ENCODE data around the gene SLC39A1. TPM values are rescaled to one million over a fixed set of nuclear protein-coding genes. Genes with fewer than 3 reads are reported as not detected.
"Not testable (repeated sequence)": the region's sequence is repeated elsewhere in the genome, so short reads cannot be mapped to it uniquely, and the experiment has no call there.

SLC39A1 gene
- total RNA-seq (2014; rRNA removed; shearing (Covaris generic)) (44.2 and 45.5 TPM in 2 replicates), total RNA-seq (2022) (32.7 and 41.6 TPM in 2 replicates), Bru-seq, nascent RNA (percentile 60 among the genes with signal in this experiment), BruChase-seq, experiment 1, labeled RNA remaining after a 6-hour chase (percentile 60 among the genes with signal in this experiment), BruChase-seq, experiment 2, labeled RNA remaining after a 2-hour chase (percentile 61 among the genes with signal in this experiment)
- long read RNA-seq, transcript SLC39A1-202 (4 exons, 2,084 nt), result major isoform, 19 of 30 reads
- long read RNA-seq, partial matches to known transcripts, result 0 of 30 reads
- long read RNA-seq, other reads (novel, unspliced or antisense), result 7 of 30 reads

GRCh38 chr1:153963030-153963849 lies at the start of gene SLC39A1:
Gene SLC39A1 (minus strand): TSS chr1:153963537. CDS start chr1:153962715, 822 bp downstream.
- TF ChIP-seq CTCF (conservative IDR thresholded peaks at IDR 0.05; ENCODE audit: low read length) (no peak), EZH2phosphoT487 (IDR thresholded peaks at IDR 0.05; ENCODE audit: borderline replicate concordance, low read depth, low read length) (no peak)
- intact Hi-C loops (cut with micrococcal nuclease; ENCODE audit: unreplicated experiment), result loop anchor here (1.0 kb wide), 1 partner anchor 40 kb away; no protein-coding TSS in a partner anchor
- Histone ChIP-seq H3K4me3 (ENCODE audit: low read depth, low read length, poor library complexity, severe bottlenecking) (peak within 1 kb of the TSS; percentile 85), H3K4me1 (ENCODE audit: insufficient read depth, low read length, poor library complexity, severe bottlenecking) (peaks cover 47% of the 10 kb centered on the region), H3K36me3 (ENCODE audit: insufficient read depth, low read length) (peaks cover 20% of the 10 kb centered on the region), H2AFZ (ENCODE audit: low read length) (peak within 1 kb of the TSS; percentile 34), H4K20me1 (ENCODE audit: insufficient read depth, low read length) (no peaks in the 10 kb centered on the region), H3K9me3 (ENCODE audit: low read length) (no peaks in the 10 kb centered on the region), H3K9me2 (ENCODE audit: insufficient read depth, low read length) (no peaks in the 10 kb centered on the region), H3K79me2 (ENCODE audit: insufficient read depth, low read depth, low read length) (peaks cover 39% of the 10 kb centered on the region), H3K4me2 (ENCODE audit: low read length) (peak within 1 kb of the TSS; percentile 99), H3K27ac (ENCODE audit: low read depth, low read length, poor library complexity, severe bottlenecking) (peak within 1 kb of the TSS; percentile 63)
- CTCF ChIA-PET (ENCODE audit: unreplicated experiment), result interaction anchor here (0.6 to 0.9 kb wide), 3 partner anchors 12 to 19 kb away, joined by 3 to 4 read pairs (median 4); partner anchors contain the start of gene JTB
- POLR2A ChIA-PET, result interaction anchor here (1.1 to 2.6 kb wide), 8 partner anchors 12 to 42 kb away, joined by 3 to 24 read pairs (median 5); partner anchors contain the start of genes GATAD2B, JTB, RAB13 and RPS27
- DNase-seq (ENCODE audit: low spot score), result peak; percentile 94
- BruUV-seq (replicated peaks), result no TSS peak

- H3K4me1 ChIP-seq (ENCODE audit: insufficient read depth, low read length, poor library complexity, severe bottlenecking); DNase-seq (ENCODE audit: low spot score); CTCF ChIA-PET (ENCODE audit: unreplicated experiment); H2AFZ ChIP-seq (ENCODE audit: low read length); H3K4me2 ChIP-seq (ENCODE audit: low read length); H3K9me2 ChIP-seq (ENCODE audit: insufficient read depth, low read length); H3K4me3 ChIP-seq (ENCODE audit: low read depth, low read length, poor library complexity, severe bottlenecking); H3K79me2 ChIP-seq (ENCODE audit: insufficient read depth, low read depth, low read length); H4K20me1 ChIP-seq (ENCODE audit: insufficient read depth, low read length); H3K36me3 ChIP-seq (ENCODE audit: insufficient read depth, low read length); H3K9me3 ChIP-seq (ENCODE audit: low read length); intact Hi-C loops (cut with micrococcal nuclease; ENCODE audit: unreplicated experiment); H3K27ac ChIP-seq (ENCODE audit: low read depth, low read length, poor library complexity, severe bottlenecking); BruUV-seq (replicated peaks); POLR2A ChIA-PET: not testable (repeated sequence)
Observed at GRCh38 chr1:154012543-154012942, 49.2 kb upstream of the SLC39A1 start.

GRCh38 chr1:154012129-154012528 lies 48.8 kb upstream of the SLC39A1 start:
- no peak for TF ChIP-seq EZH2phosphoT487 (IDR thresholded peaks at IDR 0.05; ENCODE audit: borderline replicate concordance, low read depth, low read length)
- no peak for TF ChIP-seq CTCF (conservative IDR thresholded peaks at IDR 0.05; ENCODE audit: low read length)
- no peaks in the 10 kb centered on the region for H3K9me3 ChIP-seq (ENCODE audit: low read length)
- no peaks in the 10 kb centered on the region for H3K4me1 ChIP-seq (ENCODE audit: insufficient read depth, low read length, poor library complexity, severe bottlenecking)
- H3K36me3 ChIP-seq (ENCODE audit: insufficient read depth, low read length), result no peaks in the 10 kb centered on the region
- no TSS peak for BruUV-seq (replicated peaks)
- no peak overlapping the region for H3K4me3 ChIP-seq (ENCODE audit: low read depth, low read length, poor library complexity, severe bottlenecking)
- DNase-seq (ENCODE audit: low spot score), result no peak
- H3K4me2 ChIP-seq (ENCODE audit: low read length), result no peak overlapping the region
- POLR2A ChIA-PET, result interaction anchor here (0.7 kb wide), 1 partner anchor 374 kb away, joined by 3 read pairs; no protein-coding TSS in a partner anchor
- CTCF ChIA-PET (ENCODE audit: unreplicated experiment), result no interaction called here
- H3K9me2 ChIP-seq (ENCODE audit: insufficient read depth, low read length), result no peaks in the 10 kb centered on the region
- no peak overlapping the region for H2AFZ ChIP-seq (ENCODE audit: low read length)
- H4K20me1 ChIP-seq (ENCODE audit: insufficient read depth, low read length), result no peaks in the 10 kb centered on the region
- no peak overlapping the region for H3K27ac ChIP-seq (ENCODE audit: low read depth, low read length, poor library complexity, severe bottlenecking)
- intact Hi-C loops (cut with micrococcal nuclease; ENCODE audit: unreplicated experiment), result no loop called here
- H3K79me2 ChIP-seq (ENCODE audit: insufficient read depth, low read depth, low read length), result no peaks in the 10 kb centered on the region
